ENCODE measurements around the gene PARD3B.

The PARD3B gene

GRCh38 chr2:204744506-204744905 is 199.2 kb downstream of the PARD3B start:
- no peak overlapping the region for H2AFZ ChIP-seq (ENCODE audit: low read depth, low read length, severe bottlenecking)
- no peaks in the 10 kb centered on the region for H3K9me2 ChIP-seq (replicated peaks; ENCODE audit: insufficient read depth, low read length)
- no peaks in the 10 kb centered on the region for H3K9me3 ChIP-seq (ENCODE audit: insufficient read depth, low read length)
- H3F3A ChIP-seq (ENCODE audit: insufficient read depth) = no peaks in the 10 kb centered on the region
- no peaks in the 10 kb centered on the region for H4K20me1 ChIP-seq (ENCODE audit: low read depth, low read length)
- H3K4me3 ChIP-seq (ENCODE audit: insufficient read depth, low read length, poor library complexity, severe bottlenecking) = no peak overlapping the region
- H3K27me3 ChIP-seq (ENCODE audit: low read length) = no peaks in the 10 kb centered on the region
- no peak overlapping the region for H3K27ac ChIP-seq (ENCODE audit: low read depth, low read length)
- H3K9ac ChIP-seq (ENCODE audit: low read length) = no peak overlapping the region
- no peaks in the 10 kb centered on the region for H3K36me3 ChIP-seq (ENCODE audit: low read length)
- TF ChIP-seq CTCF (IDR thresholded peaks at IDR 0.05; ENCODE audit: insufficient read depth, low read length, poor library complexity, severe bottlenecking) (no peak), EZH2phosphoT487 (conservative IDR thresholded peaks at IDR 0.05; ENCODE audit: low read length) (no peak)
- no peaks in the 10 kb centered on the region for H3K79me2 ChIP-seq (ENCODE audit: insufficient read depth, low read length)
- H3K4me2 ChIP-seq (ENCODE audit: low read depth, low read length, poor library complexity, severe bottlenecking) = no peak overlapping the region

DNA sequence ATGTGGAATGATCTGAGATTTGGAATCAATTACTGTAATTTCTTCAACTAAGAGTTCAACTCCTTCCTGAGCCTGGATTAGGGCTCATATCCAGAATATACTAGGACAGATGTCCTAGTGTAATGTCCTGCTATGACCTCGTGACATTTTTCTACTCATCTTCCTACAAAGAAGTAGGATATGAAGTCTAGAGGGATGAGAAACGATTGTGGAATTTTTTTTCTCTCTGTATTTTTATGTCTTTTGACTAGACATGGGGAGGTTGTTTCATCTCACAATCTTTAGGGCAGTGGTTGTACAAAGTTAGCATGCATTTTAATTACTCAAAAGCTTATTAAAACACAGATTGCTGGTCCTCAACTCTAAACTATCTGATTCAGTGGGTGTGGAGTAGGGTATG is 203.0 kb downstream of the PARD3B start:
- no peaks in the 10 kb centered on the region for H3K36me3 ChIP-seq (ENCODE audit: low read length)
- no peaks in the 10 kb centered on the region for H3K79me2 ChIP-seq (ENCODE audit: insufficient read depth, low read length)
- H3K9me2 ChIP-seq (replicated peaks; ENCODE audit: insufficient read depth, low read length) = no peaks in the 10 kb centered on the region
- H3K27me3 ChIP-seq (ENCODE audit: low read length) = no peaks in the 10 kb centered on the region
- H2AFZ ChIP-seq (ENCODE audit: low read depth, low read length, severe bottlenecking) = no peak overlapping the region
- H3K9me3 ChIP-seq (ENCODE audit: insufficient read depth, low read length) = no peaks in the 10 kb centered on the region
- no peak overlapping the region for H3K4me3 ChIP-seq (ENCODE audit: insufficient read depth, low read length, poor library complexity, severe bottlenecking)
- no peak overlapping the region for H3K4me2 ChIP-seq (ENCODE audit: low read depth, low read length, poor library complexity, severe bottlenecking)
- no peak for TF ChIP-seq CTCF (IDR thresholded peaks at IDR 0.05; ENCODE audit: insufficient read depth, low read length, poor library complexity, severe bottlenecking)
- TF ChIP-seq EZH2phosphoT487 (conservative IDR thresholded peaks at IDR 0.05; ENCODE audit: low read length) = no peak
- no peak overlapping the region for H3K27ac ChIP-seq (ENCODE audit: low read depth, low read length)
- no peaks in the 10 kb centered on the region for H3F3A ChIP-seq (ENCODE audit: insufficient read depth)
- H3K9ac ChIP-seq (ENCODE audit: low read length) = no peak overlapping the region
- H4K20me1 ChIP-seq (ENCODE audit: low read depth, low read length) = no peaks in the 10 kb centered on the region

- no peaks in the 10 kb centered on the region for H3K27me3 ChIP-seq (ENCODE audit: low read length)
- no peak overlapping the region for H3K9ac ChIP-seq (ENCODE audit: low read length)
- no peak overlapping the region for H3K4me3 ChIP-seq (ENCODE audit: insufficient read depth, low read length, poor library complexity, severe bottlenecking)
- no peak overlapping the region for H2AFZ ChIP-seq (ENCODE audit: low read depth, low read length, severe bottlenecking)
- no peaks in the 10 kb centered on the region for H3K36me3 ChIP-seq (ENCODE audit: low read length)
- no peak overlapping the region for H3K4me2 ChIP-seq (ENCODE audit: low read depth, low read length, poor library complexity, severe bottlenecking)
- TF ChIP-seq EZH2phosphoT487 (conservative IDR thresholded peaks at IDR 0.05; ENCODE audit: low read length) = no peak
- TF ChIP-seq CTCF (IDR thresholded peaks at IDR 0.05; ENCODE audit: insufficient read depth, low read length, poor library complexity, severe bottlenecking) = no peak
- no peaks in the 10 kb centered on the region for H4K20me1 ChIP-seq (ENCODE audit: low read depth, low read length)
- H3F3A ChIP-seq (ENCODE audit: insufficient read depth) = no peaks in the 10 kb centered on the region
- H3K9me3 ChIP-seq (ENCODE audit: insufficient read depth, low read length) = no peaks in the 10 kb centered on the region
- H3K79me2 ChIP-seq (ENCODE audit: insufficient read depth, low read length) = no peaks in the 10 kb centered on the region
- no peak overlapping the region for H3K27ac ChIP-seq (ENCODE audit: low read depth, low read length)
- H3K9me2 ChIP-seq (replicated peaks; ENCODE audit: insufficient read depth, low read length) = no peaks in the 10 kb centered on the region
Observed at GRCh38 chr2:204749319-204749718, 204.0 kb downstream of the PARD3B start.

Data from SU-DHL-6 (cell line).